Activated T-helper 2 cell treated with anti-CD3 and anti-CD28 coated beads, Interferon-gamma antibody, Interleukin-2, Interleukin-4, amounts not matched to agents 10 μg/mL and 5 μg/mL and 100 μg/mL, durations not matched to agents 14 hours and 24 hours and 36 hours (primary cell): Measurements from ENCODE around the gene TARBP1. TPM values are rescaled to one million over a fixed set of nuclear protein-coding genes. Genes with fewer than 3 reads are reported as not detected.
"Not testable (repeated sequence)": the region's sequence is repeated elsewhere in the genome, so short reads cannot be mapped to it uniquely, and the experiment has no call there.

Experiments used
- DNase-seq: peaks from one replicate; pipeline ENCODE4 v3.0.0; 2021; ENCODE audit warnings: low spot score
- H3K27ac Mint-ChIP-seq: one replicate; pipeline ENCODE4 v1.8.0; 2021; ENCODE audit warnings: mixed read lengths
- H3K27me3 Mint-ChIP-seq: one replicate; pipeline ENCODE4 v1.8.0; 2021; ENCODE audit warnings: low read depth, mixed read lengths
- H3K36me3 Mint-ChIP-seq: one replicate; pipeline ENCODE4 v1.8.0; 2021; ENCODE audit warnings: low read depth, mixed read lengths
- H3K4me1 Mint-ChIP-seq: one replicate; pipeline ENCODE4 v1.8.0; 2021; ENCODE audit warnings: low read depth, mixed read lengths
- H3K4me3 Mint-ChIP-seq: one replicate; pipeline ENCODE4 v1.8.0; 2021; ENCODE audit warnings: low read depth, mild to moderate bottlenecking, moderate library complexity, mixed read lengths
- H3K9me3 Mint-ChIP-seq: one replicate; pipeline ENCODE4 v1.8.0; 2021; ENCODE audit warnings: mixed read lengths
- intact Hi-C: fragments of 100-400 bp; cut with micrococcal nuclease; formaldehyde crosslinking; loops from one replicate; pipeline ENCODE4 v1.15.1; 2023
- total RNA-seq: library from RNA; stranded (reverse); gene quantifications from 2 replicates; pipeline ENCODE4 v1.2.3, GENCODE V29; 2022

The TARBP1 gene, protein sequence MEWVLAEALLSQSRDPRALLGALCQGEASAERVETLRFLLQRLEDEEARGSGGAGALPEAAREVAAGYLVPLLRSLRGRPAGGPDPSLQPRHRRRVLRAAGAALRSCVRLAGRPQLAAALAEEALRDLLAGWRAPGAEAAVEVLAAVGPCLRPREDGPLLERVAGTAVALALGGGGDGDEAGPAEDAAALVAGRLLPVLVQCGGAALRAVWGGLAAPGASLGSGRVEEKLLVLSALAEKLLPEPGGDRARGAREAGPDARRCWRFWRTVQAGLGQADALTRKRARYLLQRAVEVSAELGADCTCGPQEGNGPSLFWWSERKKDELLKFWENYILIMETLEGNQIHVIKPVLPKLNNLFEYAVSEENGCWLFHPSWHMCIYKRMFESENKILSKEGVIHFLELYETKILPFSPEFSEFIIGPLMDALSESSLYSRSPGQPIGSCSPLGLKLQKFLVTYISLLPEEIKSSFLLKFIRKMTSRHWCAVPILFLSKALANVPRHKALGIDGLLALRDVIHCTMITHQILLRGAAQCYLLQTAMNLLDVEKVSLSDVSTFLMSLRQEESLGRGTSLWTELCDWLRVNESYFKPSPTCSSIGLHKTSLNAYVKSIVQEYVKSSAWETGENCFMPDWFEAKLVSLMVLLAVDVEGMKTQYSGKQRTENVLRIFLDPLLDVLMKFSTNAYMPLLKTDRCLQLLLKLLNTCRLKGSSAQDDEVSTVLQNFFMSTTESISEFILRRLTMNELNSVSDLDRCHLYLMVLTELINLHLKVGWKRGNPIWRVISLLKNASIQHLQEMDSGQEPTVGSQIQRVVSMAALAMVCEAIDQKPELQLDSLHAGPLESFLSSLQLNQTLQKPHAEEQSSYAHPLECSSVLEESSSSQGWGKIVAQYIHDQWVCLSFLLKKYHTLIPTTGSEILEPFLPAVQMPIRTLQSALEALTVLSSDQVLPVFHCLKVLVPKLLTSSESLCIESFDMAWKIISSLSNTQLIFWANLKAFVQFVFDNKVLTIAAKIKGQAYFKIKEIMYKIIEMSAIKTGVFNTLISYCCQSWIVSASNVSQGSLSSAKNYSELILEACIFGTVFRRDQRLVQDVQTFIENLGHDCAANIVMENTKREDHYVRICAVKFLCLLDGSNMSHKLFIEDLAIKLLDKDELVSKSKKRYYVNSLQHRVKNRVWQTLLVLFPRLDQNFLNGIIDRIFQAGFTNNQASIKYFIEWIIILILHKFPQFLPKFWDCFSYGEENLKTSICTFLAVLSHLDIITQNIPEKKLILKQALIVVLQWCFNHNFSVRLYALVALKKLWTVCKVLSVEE (N-terminal part only)
- total RNA-seq = 79.7 and 87.5 TPM in 2 replicates

DNA sequence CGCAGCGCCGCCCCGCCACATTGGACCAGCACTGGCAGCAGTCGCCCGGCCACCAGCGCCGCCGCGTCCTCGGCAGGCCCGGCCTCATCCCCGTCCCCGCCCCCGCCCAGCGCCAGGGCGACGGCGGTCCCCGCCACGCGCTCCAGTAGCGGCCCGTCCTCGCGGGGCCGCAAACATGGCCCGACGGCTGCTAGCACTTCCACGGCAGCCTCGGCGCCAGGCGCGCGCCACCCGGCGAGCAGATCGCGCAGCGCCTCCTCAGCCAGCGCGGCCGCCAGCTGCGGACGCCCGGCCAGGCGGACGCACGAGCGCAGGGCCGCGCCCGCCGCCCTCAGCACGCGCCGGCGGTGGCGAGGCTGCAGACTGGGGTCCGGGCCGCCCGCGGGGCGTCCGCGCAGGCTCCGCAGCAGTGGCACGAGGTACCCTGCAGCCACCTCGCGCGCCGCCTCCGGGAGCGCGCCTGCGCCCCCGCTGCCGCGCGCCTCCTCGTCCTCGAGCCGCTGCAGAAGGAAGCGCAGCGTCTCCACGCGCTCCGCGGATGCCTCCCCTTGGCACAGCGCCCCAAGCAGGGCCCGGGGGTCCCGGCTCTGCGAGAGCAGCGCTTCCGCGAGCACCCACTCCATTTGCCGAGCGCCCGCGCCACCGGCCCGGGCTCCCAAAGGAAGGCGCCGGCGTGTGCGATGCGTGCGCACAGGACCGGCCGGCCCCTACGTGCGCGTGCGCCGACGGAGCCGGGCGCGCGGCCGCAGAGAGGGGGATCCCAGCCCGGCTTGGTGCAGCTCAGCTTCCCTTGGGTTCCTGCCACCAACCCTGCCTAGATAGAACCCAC, at the start of gene TARBP1:
Gene TARBP1 (minus strand): TSS at position 699 of the 829 bp plus-strand sequence. CDS start 76 bp downstream, at position 623.
- peaks cover 16% of the 10 kb centered on the region for H3K27me3 Mint-ChIP-seq
- DNase-seq = peak; percentile 73
- peaks cover 14% of the 10 kb centered on the region for H3K36me3 Mint-ChIP-seq
- peaks cover 47% of the 10 kb centered on the region for H3K4me1 Mint-ChIP-seq
- peak within 1 kb of the TSS; percentile 81 for H3K4me3 Mint-ChIP-seq
- H3K27ac Mint-ChIP-seq = peak within 1 kb of the TSS; percentile 60
- H3K9me3 Mint-ChIP-seq = no peaks in the 10 kb centered on the region
- intact Hi-C loops = loop anchor here (5.0 to 10.0 kb wide), 3 partner anchors 71 to 846 kb away; partner anchors contain the start of genes ARID4B and GGPS1

DNA sequence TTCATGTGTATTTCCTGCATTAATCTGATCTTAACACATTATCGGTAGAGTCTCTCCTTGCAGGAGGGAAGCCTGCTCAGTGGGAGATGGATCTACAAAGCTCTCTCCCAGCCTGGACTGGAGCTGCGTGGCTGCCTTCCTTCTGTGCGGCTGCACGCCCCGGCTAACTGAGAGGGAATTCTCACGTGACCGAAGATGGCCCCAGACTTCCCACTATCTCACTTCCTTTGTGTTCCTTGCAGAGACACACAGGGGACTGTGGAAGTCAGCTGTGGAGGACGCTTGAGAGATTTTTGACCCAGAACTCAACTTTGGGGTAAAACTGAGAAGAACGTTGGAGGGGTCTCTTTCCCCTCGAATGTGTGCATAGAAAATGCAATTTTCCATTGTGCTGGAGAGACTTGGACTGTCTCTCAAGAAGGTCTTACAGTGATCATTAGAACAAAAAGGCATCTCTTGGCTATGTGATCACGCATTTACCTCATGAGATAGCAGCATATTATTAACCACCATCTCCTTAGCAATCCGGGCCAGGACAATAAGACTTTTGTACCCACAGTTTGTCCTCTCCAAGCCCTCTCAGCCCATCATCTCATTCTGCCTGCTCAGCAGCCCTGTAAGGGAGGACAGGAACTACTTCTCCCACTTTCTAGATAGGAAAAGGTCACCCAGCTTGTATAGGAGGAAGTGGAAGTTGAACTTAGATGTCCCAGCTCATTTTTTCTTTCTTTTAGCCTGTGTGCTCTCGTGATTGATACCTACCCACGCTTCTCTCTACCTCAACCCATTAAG, 49.3 kb upstream of the TARBP1 start:
- intact Hi-C loops = no loop called here
- Mint-ChIP-seq H3K27ac (no peak overlapping the region), H3K4me1 (peaks cover 38% of the 10 kb centered on the region), H3K4me3 (no peak overlapping the region), H3K27me3 (no peaks in the 10 kb centered on the region), H3K36me3 (no peaks in the 10 kb centered on the region), H3K9me3 (no peaks in the 10 kb centered on the region)
- DNase-seq = no peak

DNA sequence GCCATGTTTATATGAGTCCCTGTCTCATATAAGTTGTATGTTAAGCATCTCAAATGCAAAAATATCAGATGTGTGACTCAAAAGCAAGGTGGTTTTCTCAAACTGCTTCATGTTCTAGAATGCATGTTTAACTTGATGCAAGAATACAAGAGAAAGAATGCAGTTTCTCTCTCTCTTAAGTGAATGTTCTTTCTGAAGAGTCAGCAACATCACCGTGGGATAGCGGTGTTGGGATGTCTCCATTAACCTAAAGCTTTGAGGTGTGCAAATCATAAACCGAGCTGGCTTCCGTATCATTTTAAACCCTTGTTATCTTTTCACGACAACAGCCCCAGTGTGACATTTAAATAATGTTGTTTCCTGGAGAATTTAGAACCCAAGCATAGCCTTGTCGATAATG, 48.4 kb upstream of the TARBP1 start:
- intact Hi-C loops = no loop called here
- no peak overlapping the region for H3K4me3 Mint-ChIP-seq
- peaks cover 38% of the 10 kb centered on the region for H3K4me1 Mint-ChIP-seq
- H3K36me3 Mint-ChIP-seq = no peaks in the 10 kb centered on the region
- H3K27me3 Mint-ChIP-seq = no peaks in the 10 kb centered on the region
- no peak for DNase-seq
- H3K27ac Mint-ChIP-seq = no peak overlapping the region
- no peaks in the 10 kb centered on the region for H3K9me3 Mint-ChIP-seq

DNA sequence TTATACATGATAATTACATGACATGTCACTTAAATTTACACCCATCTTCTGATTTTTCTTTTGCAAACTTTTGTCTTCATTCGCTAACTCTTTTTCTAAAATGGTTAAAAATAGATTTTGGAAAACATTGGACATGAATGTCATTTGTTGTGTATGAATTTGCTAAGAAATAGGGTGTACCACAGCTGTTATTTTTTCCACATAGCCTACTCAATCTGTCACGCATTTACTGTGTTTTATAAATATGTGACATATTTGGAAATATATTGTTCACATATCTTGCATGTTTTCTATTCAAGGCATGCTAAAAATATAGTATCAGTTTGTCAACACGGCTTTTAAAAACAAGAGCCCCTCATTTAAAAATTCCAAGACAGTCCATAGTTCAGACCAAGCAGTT, 47.9 kb upstream of the TARBP1 start:
- intact Hi-C loops = no loop called here
- no peak for DNase-seq
- Mint-ChIP-seq H3K9me3 (no peaks in the 10 kb centered on the region), H3K4me1 (peaks cover 36% of the 10 kb centered on the region), H3K36me3 (no peaks in the 10 kb centered on the region), H3K4me3 (no peak overlapping the region), H3K27ac (no peak overlapping the region), H3K27me3 (no peaks in the 10 kb centered on the region)

DNA sequence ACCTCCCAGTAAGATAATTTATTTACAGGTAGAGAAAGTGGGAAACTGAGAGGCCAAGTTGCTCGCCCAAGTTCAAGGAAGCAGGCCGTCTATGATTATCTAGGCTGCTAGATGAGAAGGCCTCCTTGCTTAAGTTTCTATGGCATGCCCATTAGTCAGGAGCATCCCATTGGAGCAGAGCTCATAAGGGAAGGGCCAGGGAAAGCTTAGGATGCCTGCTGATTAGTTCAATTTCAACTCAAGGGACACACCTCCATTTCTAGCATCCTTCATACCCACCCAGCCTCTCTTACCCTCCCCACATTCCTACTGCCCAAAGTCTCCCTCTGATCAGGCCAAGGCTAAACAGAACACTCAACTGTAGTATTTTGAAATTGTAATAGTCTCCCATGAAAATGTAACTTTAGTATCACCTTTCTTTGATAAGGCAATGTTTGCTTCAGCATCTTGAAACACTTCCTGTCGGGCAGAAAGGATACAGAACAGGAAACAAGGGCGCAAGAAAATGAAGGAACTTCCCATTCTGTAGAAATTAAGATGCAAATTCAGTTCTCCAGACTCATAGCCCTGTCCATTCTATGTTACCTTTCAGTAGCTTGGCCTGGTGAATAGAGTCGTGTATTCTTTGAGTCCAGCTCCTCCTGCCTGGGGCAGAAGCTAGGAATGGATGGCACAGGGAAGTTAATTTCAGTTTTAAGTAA, 46.3 kb upstream of the TARBP1 start:
- H3K36me3 Mint-ChIP-seq = no peaks in the 10 kb centered on the region
- H3K4me1 Mint-ChIP-seq = peaks cover 42% of the 10 kb centered on the region
- H3K27me3 Mint-ChIP-seq = no peaks in the 10 kb centered on the region
- no peak overlapping the region for H3K27ac Mint-ChIP-seq
- no peak for DNase-seq
- H3K9me3 Mint-ChIP-seq = no peaks in the 10 kb centered on the region
- no peak overlapping the region for H3K4me3 Mint-ChIP-seq
- intact Hi-C loops = no loop called here

DNA sequence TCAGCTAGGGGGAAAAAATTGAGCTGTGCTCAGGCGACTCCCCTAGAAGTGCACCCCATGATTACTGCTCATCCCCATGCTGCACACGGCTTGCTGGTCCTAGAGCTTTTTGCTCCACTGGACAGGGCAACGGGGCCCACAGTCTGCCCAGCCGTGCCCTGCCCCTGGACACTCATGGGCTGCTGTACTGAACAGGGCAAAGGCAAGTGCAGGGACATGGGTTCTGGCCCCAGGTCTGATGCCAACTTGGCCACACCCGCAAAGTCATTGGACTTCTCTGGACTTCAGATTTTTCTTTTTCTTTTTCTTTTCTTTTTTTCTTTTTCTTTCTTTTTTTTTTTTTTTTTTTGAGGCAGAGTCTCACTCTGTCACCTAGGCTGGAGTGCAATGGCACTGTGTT, 42.9 kb upstream of the TARBP1 start:
- Mint-ChIP-seq H3K9me3 (no peaks in the 10 kb centered on the region), H3K27me3 (no peaks in the 10 kb centered on the region), H3K27ac (no peak overlapping the region), H3K36me3 (no peaks in the 10 kb centered on the region), H3K4me3 (no peak overlapping the region), H3K4me1 (peaks cover 44% of the 10 kb centered on the region)
- intact Hi-C loops = loop anchor here (1.0 kb wide), 1 partner anchor 21 kb away; no protein-coding TSS in a partner anchor
- no peak for DNase-seq

DNA sequence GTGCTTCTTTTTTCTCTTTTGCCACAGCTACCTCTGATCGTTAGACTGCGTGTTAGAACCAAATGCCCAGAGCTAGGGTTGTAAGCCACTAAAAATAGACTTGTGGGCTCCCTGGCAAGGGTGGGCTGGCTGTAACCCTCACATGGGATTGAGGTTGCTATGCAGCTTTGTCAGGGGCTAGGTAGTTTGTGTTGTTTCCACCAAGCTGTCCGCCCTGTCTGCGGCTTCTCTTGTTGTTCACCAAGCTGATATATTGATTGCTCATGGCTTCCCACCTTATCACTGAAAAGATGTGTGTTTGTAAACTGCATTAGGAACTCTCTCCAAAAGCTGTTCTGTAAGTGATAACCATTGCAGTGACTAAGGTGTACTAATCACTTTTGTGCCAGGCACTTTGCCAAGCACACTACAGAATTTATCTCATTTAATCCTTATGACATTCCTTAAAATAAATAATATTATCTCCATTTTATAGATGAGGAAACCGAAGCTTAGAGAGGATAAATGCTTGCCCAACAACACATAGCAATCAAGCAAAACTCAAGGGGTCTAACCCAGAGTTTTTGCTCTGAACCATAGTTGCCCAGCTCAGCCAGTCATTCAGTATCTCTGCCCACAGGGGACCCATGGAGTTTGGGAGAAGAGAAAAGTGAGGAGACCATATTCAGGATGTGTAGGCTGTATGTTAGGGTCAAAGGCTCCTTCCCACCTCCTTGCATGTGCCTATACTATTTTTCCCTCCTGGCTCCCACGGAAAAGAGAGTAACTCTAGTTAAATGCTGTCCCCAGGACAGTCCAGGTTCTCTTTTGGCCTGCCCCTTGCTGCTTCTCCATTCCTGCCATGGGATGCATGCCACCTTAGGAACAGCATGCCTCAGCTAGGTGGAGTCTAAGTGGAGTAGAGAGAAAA, 42.2 kb upstream of the TARBP1 start:
- no peak overlapping the region for H3K4me3 Mint-ChIP-seq
- H3K36me3 Mint-ChIP-seq = no peaks in the 10 kb centered on the region
- no peak for DNase-seq
- peaks cover 40% of the 10 kb centered on the region for H3K4me1 Mint-ChIP-seq
- peak overlapping the region; percentile 43 for H3K27ac Mint-ChIP-seq
- intact Hi-C loops = no loop called here
- H3K27me3 Mint-ChIP-seq = no peaks in the 10 kb centered on the region
- no peaks in the 10 kb centered on the region for H3K9me3 Mint-ChIP-seq

DNA sequence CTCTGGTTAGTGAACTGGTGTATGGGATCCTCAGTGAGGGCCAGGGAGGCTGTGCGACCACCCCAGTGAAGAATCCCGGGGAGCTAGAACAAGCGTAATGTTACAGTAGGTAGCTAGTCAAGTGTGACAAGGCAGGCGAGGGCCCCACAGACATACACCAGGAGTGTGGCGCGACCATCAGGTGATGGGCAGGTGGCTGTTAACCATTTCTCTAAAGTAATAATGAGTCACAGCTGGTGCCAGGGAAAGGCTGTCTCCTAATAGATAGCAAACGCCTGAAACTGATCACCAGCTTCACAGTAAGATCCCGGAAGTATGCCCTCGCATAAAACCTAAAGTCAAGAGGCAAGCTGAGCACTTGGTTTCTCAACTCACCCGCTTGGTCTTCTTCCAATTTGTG, 40.5 kb upstream of the TARBP1 start:
- DNase-seq = no peak
- no peaks in the 10 kb centered on the region for H3K27me3 Mint-ChIP-seq
- intact Hi-C loops = no loop called here
- H3K4me3 Mint-ChIP-seq = no peak overlapping the region
- no peaks in the 10 kb centered on the region for H3K36me3 Mint-ChIP-seq
- no peak overlapping the region for H3K27ac Mint-ChIP-seq
- H3K4me1 Mint-ChIP-seq = peaks cover 42% of the 10 kb centered on the region
- H3K9me3 Mint-ChIP-seq = no peaks in the 10 kb centered on the region

DNA sequence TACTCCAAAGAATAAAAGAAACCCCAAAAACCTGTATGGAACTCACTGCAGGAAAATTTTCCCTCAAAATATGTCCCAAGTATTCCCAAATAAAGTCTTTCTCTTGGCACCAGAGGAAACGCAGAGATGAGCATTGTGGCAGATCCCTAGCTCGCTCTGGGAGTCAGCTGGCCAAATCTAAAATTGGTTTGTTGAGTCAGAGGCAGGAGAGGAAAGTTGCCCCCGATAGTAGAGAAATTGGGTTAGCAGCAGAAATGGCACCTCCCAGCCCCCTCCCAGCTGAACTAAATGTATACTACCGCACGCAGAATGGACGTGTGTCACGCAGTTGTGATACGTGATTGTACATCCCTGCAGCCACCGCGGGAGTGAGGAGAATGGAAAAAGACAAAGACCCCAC, 39.9 kb upstream of the TARBP1 start:
- no peak for DNase-seq
- no peaks in the 10 kb centered on the region for H3K27me3 Mint-ChIP-seq
- intact Hi-C loops = no loop called here
- H3K9me3 Mint-ChIP-seq = no peaks in the 10 kb centered on the region
- no peak overlapping the region for H3K4me3 Mint-ChIP-seq
- H3K36me3 Mint-ChIP-seq = no peaks in the 10 kb centered on the region
- no peak overlapping the region for H3K27ac Mint-ChIP-seq
- peaks cover 46% of the 10 kb centered on the region for H3K4me1 Mint-ChIP-seq

DNA sequence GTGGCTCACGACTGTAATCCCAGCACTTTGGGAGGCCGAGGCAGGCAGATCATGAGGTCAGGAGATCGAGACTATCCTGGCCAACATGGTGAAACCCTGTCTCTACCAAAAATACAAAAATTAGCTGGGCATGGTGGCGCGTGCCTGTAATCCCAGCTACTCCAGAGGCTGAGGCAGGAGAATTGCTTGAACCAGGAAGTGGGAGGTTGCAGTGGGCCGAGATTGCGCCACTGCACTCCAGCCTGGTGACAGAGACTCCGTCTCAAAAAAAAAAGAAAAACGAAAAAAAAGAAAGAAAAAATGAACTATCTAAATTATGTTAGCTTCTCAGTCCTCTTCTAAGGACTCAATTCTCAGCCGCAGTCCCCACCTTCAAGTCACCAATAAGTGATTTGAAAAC, 39.1 kb upstream of the TARBP1 start:
- H3K27ac Mint-ChIP-seq, H3K36me3 Mint-ChIP-seq, intact Hi-C loops, H3K4me3 Mint-ChIP-seq, DNase-seq, H3K27me3 Mint-ChIP-seq, H3K9me3 Mint-ChIP-seq: not testable (repeated sequence)
- H3K4me1 Mint-ChIP-seq = peaks cover 46% of the 10 kb centered on the region
